HFF-Myc (cell line): ENCODE results near the gene CNDP2.

Experiments
- DNase-seq: peaks from one replicate; pipeline ENCODE4 v3.0.0-alpha.2; 2011; ENCODE audit warnings: low read depth; ENCODE audit errors: extremely low read depth
- H3K4me3 ChIP-seq: replicated peaks from 2 replicates; pipeline ENCODE4 v1.5.1; 2011; ENCODE audit warnings: low read depth, mild to moderate bottlenecking, control low read depth, low read length
- TF ChIP-seq, protein P1 (sequence below): IDR thresholded peaks from 2 replicates; pipeline ENCODE4 v1.5.1; 2012; ENCODE audit warnings: mild to moderate bottlenecking, low read depth, low read length, control low read depth; ENCODE audit errors: missing control alignments

CNDP2 gene

DNA sequence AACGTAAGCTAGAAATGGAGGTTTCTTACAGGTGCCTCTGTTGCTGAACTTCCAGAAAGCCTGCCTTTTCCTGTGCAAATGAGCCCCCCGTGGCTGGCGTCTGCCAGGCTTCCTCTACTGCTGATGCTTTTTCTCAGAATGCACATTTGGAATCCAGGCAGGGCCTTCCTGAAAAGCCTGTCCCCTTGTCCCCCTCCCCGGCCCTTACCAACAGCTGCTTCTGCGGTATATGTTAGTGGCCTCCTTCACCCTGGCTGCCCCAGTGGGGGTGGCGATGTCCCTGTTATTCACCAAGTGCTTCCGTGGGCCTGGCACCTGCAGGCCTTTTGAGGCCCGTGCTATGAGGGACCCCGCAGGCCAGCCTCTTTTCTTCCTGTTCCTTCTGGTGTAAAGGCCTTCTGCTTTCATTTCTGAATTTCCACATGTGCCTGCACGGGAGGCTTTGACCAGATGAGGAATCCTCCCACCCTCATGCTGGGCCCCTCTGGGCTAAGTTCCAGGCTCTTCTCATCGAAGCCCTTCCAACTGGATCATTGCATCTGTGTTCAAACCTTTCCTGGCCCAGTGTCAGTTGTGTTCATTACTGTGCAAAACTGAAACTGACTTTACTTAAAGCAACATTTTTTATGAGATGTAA is 10.4 kb downstream of the CNDP2 start:
- H3K4me3 ChIP-seq: no peak overlapping the region
- DNase-seq: no peak
- TF ChIP-seq, protein P1, sequence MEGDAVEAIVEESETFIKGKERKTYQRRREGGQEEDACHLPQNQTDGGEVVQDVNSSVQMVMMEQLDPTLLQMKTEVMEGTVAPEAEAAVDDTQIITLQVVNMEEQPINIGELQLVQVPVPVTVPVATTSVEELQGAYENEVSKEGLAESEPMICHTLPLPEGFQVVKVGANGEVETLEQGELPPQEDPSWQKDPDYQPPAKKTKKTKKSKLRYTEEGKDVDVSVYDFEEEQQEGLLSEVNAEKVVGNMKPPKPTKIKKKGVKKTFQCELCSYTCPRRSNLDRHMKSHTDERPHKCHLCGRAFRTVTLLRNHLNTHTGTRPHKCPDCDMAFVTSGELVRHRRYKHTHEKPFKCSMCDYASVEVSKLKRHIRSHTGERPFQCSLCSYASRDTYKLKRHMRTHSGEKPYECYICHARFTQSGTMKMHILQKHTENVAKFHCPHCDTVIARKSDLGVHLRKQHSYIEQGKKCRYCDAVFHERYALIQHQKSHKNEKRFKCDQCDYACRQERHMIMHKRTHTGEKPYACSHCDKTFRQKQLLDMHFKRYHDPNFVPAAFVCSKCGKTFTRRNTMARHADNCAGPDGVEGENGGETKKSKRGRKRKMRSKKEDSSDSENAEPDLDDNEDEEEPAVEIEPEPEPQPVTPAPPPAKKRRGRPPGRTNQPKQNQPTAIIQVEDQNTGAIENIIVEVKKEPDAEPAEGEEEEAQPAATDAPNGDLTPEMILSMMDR: no peak

DNA sequence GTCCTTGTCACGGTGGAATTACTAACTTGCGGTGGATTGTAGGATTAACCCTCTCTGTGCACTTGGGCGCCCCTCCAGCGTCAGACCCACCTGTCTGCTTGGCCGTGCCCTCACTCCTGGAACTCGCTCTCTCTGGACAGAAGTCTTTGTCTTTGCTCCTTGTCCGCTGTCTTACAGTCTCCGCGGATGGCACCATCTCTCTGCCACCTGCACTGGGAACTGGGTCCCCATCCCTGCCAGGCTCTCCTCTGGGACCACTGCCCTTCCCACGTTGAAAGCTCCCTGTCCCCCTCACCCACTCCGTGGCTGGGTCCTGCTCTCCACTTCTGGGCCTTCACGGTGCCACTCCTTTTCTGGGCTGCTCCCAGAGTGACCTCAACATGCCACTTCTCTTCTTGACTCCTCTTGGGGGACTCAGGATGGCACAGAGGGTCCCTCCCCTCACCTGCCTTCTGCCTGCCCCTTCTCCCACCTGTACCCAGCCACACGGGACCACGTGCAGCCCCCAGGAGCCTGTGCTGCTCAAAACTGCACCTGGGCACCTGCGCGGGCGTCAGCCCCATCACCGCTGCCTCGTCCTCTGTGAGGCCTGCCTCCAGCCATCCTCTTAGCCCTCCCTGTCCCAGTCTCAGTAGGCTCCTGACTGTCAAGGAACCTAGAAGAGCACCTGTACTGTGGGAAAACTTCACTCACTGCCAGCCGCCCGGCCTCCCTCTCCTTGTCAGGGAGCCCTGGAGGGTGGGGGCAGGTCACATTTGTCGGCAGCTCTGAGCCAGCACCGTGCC is 11.1 kb downstream of the CNDP2 start:
- TF ChIP-seq, protein P1: no peak
- no peak overlapping the region for H3K4me3 ChIP-seq
- no peak for DNase-seq

DNA sequence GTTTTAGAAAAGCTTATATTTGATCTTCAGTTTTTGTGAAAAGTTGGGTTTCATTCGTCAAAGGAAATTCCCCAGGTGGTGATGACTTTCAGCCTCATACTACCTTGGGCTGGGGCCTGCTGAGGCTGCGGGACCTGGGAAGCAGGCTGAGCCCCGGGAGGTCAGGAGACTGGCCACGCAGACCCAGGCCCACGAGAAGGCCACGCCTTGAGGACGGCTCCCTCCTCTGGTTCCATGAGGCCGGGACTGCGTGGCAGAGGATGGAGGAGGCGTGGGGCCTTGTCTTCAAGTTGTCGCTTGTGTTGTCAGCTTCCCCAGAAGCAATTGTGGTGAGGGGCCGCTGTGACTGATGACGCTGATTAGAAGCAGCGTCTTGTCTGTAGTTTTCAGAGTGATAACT is 11.8 kb downstream of the CNDP2 start:
- DNase-seq: no peak
- H3K4me3 ChIP-seq: no peak overlapping the region
- TF ChIP-seq, protein P1: no peak

DNA sequence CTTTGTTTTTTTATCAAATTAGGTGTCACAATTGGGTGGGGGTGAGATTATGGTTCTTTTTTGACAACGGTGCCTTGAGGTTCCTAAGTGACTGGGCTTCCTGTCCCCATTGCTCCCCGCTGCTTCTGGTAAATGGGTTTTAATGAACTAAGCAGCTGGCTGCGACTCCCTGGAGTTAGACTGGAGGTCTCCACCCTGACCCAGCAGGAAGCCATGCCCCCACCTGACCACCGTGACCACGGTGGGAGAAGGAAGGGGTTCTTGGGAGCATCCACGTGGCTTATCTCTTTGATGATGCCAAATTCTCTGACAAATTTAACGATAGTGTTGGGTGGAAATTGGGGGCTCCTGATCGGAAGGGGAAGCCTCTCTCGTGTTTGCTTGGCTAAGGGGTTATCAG is 12.2 kb downstream of the CNDP2 start:
- no peak for DNase-seq
- H3K4me3 ChIP-seq: no peak overlapping the region
- TF ChIP-seq, protein P1: no peak

DNA sequence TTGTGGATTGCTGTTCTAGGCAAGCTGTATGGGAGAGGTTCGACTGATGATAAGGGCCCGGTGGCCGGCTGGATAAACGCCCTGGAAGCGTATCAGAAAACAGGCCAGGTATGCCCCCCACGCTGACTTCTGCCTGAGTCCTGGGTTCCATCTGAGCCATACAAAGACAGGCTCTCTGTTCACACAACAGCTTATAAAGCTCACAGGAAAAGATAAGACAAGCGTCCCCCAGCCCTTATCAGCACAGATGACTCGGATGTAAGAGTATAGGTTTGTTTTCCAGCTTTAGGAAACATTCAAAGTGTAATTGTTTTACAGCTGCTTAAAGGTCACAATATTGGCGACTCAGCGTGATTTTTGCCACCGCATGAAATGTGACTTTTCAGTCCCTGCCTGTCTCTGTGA is 12.7 kb downstream of the CNDP2 start:
- DNase-seq: no peak
- TF ChIP-seq, protein P1: no peak
- H3K4me3 ChIP-seq: no peak overlapping the region

DNA sequence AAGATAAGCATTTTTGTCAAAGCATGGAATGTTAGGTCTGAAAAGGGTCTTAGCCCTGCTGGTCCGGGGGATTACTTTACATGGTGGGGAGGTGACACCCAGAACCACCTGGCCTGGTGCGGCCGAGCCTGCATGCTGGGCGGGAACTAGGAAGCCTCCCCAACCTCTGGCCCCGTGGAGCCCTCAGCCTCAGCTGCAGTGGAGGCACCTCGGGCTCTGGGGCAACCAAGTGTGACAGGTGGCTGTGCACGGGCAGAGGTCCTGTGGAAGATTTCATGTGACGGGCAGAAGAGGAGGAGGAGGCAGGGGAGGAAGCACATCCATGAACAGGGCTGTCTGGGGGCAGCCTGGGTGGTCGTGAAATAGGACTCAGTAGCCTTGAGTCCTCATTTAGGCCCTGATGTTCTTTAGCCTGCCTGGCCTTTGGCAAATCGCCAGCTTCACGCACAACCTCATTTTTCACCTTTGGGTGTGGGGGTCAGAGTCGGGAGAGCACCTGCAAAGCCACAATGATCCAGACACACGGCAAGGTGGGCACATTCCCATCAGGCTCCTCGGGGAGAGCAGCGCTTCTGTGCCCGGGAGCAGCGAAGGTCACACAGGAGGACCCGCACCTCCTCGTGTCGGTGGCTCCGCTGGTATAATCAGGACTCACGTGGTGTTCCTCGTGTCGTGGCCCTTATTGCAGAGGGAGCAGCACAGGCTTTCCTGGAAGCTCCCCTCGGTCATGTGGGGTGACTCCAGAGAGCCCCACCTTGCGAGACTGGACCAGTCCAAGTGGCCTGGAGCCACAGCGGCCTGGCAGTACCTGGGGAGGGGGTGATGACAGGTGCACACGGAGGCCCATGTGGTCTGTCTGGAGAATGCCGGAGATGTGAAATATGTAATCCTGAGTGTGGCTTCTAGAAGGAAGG is 13.9 kb downstream of the CNDP2 start:
- TF ChIP-seq, protein P1: no peak
- no peak for DNase-seq
- no peak overlapping the region for H3K4me3 ChIP-seq
